Upper lobe of left lung (tissue), 4 donors: Measurements from ENCODE around the gene HES3.

ENCODE experiments used
- CTCF ChIP-seq, 6 experiments: fragments of 450-650 bp in 4 of 6; fragments of 200-600 bp in 2 of 6; sonication (generic) in 2 of 6; IDR thresholded peaks; one replicate each; pipeline ENCODE4 v1.5.1; 2016 to 2019; ENCODE audit warnings: antibody characterized with exemption in 6 of 6
- EP300 ChIP-seq, 4 donors: sonication (generic); formaldehyde crosslinking; IDR thresholded peaks; one replicate each; pipeline ENCODE4 v1.5.1; 2017; ENCODE audit warnings: antibody characterized with exemption in 4 of 4, control low read depth in 2 of 4
- POLR2AphosphoS5 ChIP-seq, 2 donors: sonication (generic); formaldehyde crosslinking; IDR thresholded peaks; one replicate each; pipeline ENCODE4 v1.5.1; 2017; ENCODE audit warnings: antibody characterized with exemption in 2 of 2

- no peak for TF ChIP-seq EP300 (IDR thresholded peaks at IDR 0.05)
- TF ChIP-seq POLR2AphosphoS5 (IDR thresholded peaks at IDR 0.05), result no peak
- TF ChIP-seq CTCF (IDR thresholded peaks at IDR 0.05), result no peak
These were observed 41.4 kb downstream of the HES3 start for GRCh38 chr1:6285336-6285735.
